HepG2 (cell line): ENCODE data around the gene CYP27B1. TPM values are rescaled to one million over a fixed set of nuclear protein-coding genes. Genes with fewer than 3 reads are reported as not detected.
A peak's percentile ranks its signal among the peaks of the same experiment; 100 is the strongest.

ENCODE experiments used
- ARID2 ChIP-seq: sonication (generic); formaldehyde crosslinking; IDR thresholded peaks from 2 replicates; pipeline ENCODE4 v1.8.1; 2022; ENCODE audit warnings: mild to moderate bottlenecking, missing genetic modification reagents, borderline replicate concordance
- ATF7-NPFF ChIP-seq: sonication (generic); formaldehyde crosslinking; IDR thresholded peaks from 2 replicates; pipeline ENCODE4 v1.8.1; 2023; ENCODE audit warnings: mild to moderate bottlenecking, low read depth, missing genetic modification reagents, moderate library complexity
- CEBPG ChIP-seq: IDR thresholded peaks from 2 replicates; pipeline ENCODE4 v1.6.1; 2016
- HOMEZ ChIP-seq: IDR thresholded peaks from 2 replicates; pipeline ENCODE4 v1.6.1; 2016; ENCODE audit warnings: low read depth
- MED8 ChIP-seq: sonication (generic); formaldehyde crosslinking; IDR thresholded peaks from 2 replicates; pipeline ENCODE4 v1.8.1; 2023; ENCODE audit warnings: mild to moderate bottlenecking, missing genetic modification reagents; ENCODE audit not compliant: insufficient replicate concordance
- MTA3 ChIP-seq: sonication (generic); formaldehyde crosslinking; IDR thresholded peaks from 2 replicates; pipeline ENCODE4 v1.4.0; 2020; ENCODE audit warnings: missing genetic modification reagents
- NFIB ChIP-seq: sonication (generic); formaldehyde crosslinking; IDR thresholded peaks from 2 replicates; pipeline ENCODE4 v1.9.0; 2021; ENCODE audit warnings: missing genetic modification reagents, mild to moderate bottlenecking, borderline replicate concordance
- PPARG ChIP-seq: conservative IDR thresholded peaks from 2 replicates; pipeline ENCODE4 v1.6.1; 2016; ENCODE audit warnings: missing biosample characterization, missing genetic modification reagents
- SYNCRIP ChIP-seq: fragments of 200-400 bp; formaldehyde crosslinking; IDR thresholded peaks from 2 replicates; pipeline ENCODE4 v1.6.1; 2018; ENCODE audit warnings: mild to moderate bottlenecking, low read depth, low read length; ENCODE audit not compliant: insufficient read depth
- TIGD3 ChIP-seq: sonication (generic); formaldehyde crosslinking; IDR thresholded peaks from 2 replicates; pipeline ENCODE4 v1.5.1; 2020; ENCODE audit warnings: mild to moderate bottlenecking, missing genetic modification reagents, borderline replicate concordance
- ZBTB2 ChIP-seq: sonication (generic); formaldehyde crosslinking; IDR thresholded peaks from 2 replicates; pipeline ENCODE4 v1.8.0; 2022; ENCODE audit warnings: low read depth, missing genetic modification reagents
- ZBTB37 ChIP-seq: sonication (generic); formaldehyde crosslinking; IDR thresholded peaks from 2 replicates; pipeline ENCODE4 v1.4.0; 2020; ENCODE audit warnings: mild to moderate bottlenecking, missing genetic modification reagents
- ZC3H4 ChIP-seq: sonication (generic); formaldehyde crosslinking; IDR thresholded peaks from 2 replicates; pipeline ENCODE4 v1.4.0; 2020; ENCODE audit warnings: missing genetic modification reagents, borderline replicate concordance
- ZNF251 ChIP-seq: sonication (generic); formaldehyde crosslinking; IDR thresholded peaks from 2 replicates; pipeline ENCODE4 v1.9.0; 2021; ENCODE audit warnings: mild to moderate bottlenecking, missing genetic modification reagents
- ZNF407 ChIP-seq: sonication (generic); formaldehyde crosslinking; IDR thresholded peaks from one replicate; pipeline ENCODE4 v1.5.1; 2020; ENCODE audit warnings: mild to moderate bottlenecking, missing genetic modification reagents; ENCODE audit errors: not compliant biosample characterization
- polyA plus RNA-seq, 8 experiments: library from polyadenylated mRNA; depleted of rRNA in 3 of 8; stranded (reverse) in 7 of 8; unstranded in 1 of 8; fragments of >200 nt; fragmentation: Illumina TruSeq in 4 of 8; extraction: Trizol in 4 of 8; gene quantifications; 2 replicates each; pipeline versions ENCODE4 v1.2.1 to v1.2.3, GENCODE V29; 2011 to 2016; ENCODE audit warnings: low read depth in 4 of 8, missing spikeins in 1 of 8, mixed read lengths in 1 of 8; ENCODE audit not compliant: insufficient read depth in 1 of 8
- total RNA-seq, 5 experiments: library from RNA; depleted of rRNA; stranded (reverse); fragments of >200 nt; fragmentation: Illumina TruSeq; extraction: Trizol; gene quantifications; 2 replicates each; pipeline ENCODE4 v1.2.3, GENCODE V29; 2016; ENCODE audit warnings: low read depth in 1 of 5

The CYP27B1 gene
- total and polyA plus RNA-seq, 2 of the 13 experiments (the other 11 are each of a cell fraction or from before 2014, with no cell fraction given), result 2.3 to 3.0 TPM

GRCh38 chr12:57765003-57765697 lies 1.7 kb downstream of the CYP27B1 start (continued):
- TF ChIP-seq TIGD3 (CRISPR knock-in tag), result no peak
- TF ChIP-seq ZC3H4 (CRISPR knock-in tag), result no peak
- no peak for TF ChIP-seq MED8 (CRISPR knock-in tag)
- TF ChIP-seq PPARG (CRISPR knock-in tag), result no peak
- peak; percentile 36; the same call in 1 of the 2 replicates for TF ChIP-seq ATF7-NPFF (CRISPR knock-in tag)
- TF ChIP-seq NFIB (CRISPR knock-in tag), result no peak
- no peak for TF ChIP-seq ARID2 (CRISPR knock-in tag)
- TF ChIP-seq ZBTB37 (CRISPR knock-in tag), result no peak
- TF ChIP-seq HOMEZ (CRISPR knock-in tag), result no peak; the same call in 1 of the 2 replicates
- no peak for TF ChIP-seq SYNCRIP
- no peak for TF ChIP-seq ZNF407 (CRISPR knock-in tag)
- no peak for TF ChIP-seq ZNF251
- TF ChIP-seq MTA3 (CRISPR knock-in tag), result no peak
- no peak for TF ChIP-seq ZBTB2 (CRISPR knock-in tag)
- no peak for TF ChIP-seq CEBPG (CRISPR knock-in tag)
